ENCODE results near the gene TPGS2. TPM values are rescaled to one million over a fixed set of nuclear protein-coding genes. Genes with fewer than 3 reads are reported as not detected.

Gene TPGS2
- total and polyA plus RNA-seq, 2 of the 13 experiments (the other 11 are each of a cell fraction or from before 2014, with no cell fraction given), result 73.3 to 137 TPM

- TF ChIP-seq, protein P1, sequence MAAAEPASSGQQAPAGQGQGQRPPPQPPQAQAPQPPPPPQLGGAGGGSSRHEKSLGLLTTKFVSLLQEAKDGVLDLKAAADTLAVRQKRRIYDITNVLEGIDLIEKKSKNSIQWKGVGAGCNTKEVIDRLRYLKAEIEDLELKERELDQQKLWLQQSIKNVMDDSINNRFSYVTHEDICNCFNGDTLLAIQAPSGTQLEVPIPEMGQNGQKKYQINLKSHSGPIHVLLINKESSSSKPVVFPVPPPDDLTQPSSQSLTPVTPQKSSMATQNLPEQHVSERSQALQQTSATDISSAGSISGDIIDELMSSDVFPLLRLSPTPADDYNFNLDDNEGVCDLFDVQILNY (CRISPR knock-in tag; conservative IDR thresholded peaks at IDR 0.05), result 0 out of 2 replicates have a peak, but pooled peaks have one; percentile 16
- peak; percentile 58 for TF ChIP-seq POLR2G (IDR thresholded peaks at IDR 0.05; ENCODE audit: low read depth, low read length)
- peak; percentile 38; the same call in 1 of the 2 replicates for TF ChIP-seq RFXAP (CRISPR knock-in tag; IDR thresholded peaks at IDR 0.05; ENCODE audit: borderline replicate concordance)
- TF ChIP-seq TOPORS (CRISPR knock-in tag; IDR thresholded peaks at IDR 0.05), result no peak
- 0 out of 2 replicates have a peak, but pooled peaks have one; percentile 28 for TF ChIP-seq SMAD3 (CRISPR knock-in tag; IDR thresholded peaks at IDR 0.05)
- TF ChIP-seq ATM (IDR thresholded peaks at IDR 0.05; ENCODE audit: borderline replicate concordance), result no peak
- TF ChIP-seq ZNF703 (CRISPR knock-in tag; IDR thresholded peaks at IDR 0.05; ENCODE audit: borderline replicate concordance), result peak; percentile 56; the same call in 1 of the 2 replicates
- TF ChIP-seq, protein P2, sequence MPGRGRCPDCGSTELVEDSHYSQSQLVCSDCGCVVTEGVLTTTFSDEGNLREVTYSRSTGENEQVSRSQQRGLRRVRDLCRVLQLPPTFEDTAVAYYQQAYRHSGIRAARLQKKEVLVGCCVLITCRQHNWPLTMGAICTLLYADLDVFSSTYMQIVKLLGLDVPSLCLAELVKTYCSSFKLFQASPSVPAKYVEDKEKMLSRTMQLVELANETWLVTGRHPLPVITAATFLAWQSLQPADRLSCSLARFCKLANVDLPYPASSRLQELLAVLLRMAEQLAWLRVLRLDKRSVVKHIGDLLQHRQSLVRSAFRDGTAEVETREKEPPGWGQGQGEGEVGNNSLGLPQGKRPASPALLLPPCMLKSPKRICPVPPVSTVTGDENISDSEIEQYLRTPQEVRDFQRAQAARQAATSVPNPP (CRISPR knock-in tag; IDR thresholded peaks at IDR 0.05), result no peak
- peak; percentile 88 for TF ChIP-seq ZNF639 (CRISPR knock-in tag; conservative IDR thresholded peaks at IDR 0.05)
- peak; percentile 82 for TF ChIP-seq ZMAT3 (CRISPR knock-in tag; conservative IDR thresholded peaks at IDR 0.05)
- TF ChIP-seq ZNF589 (CRISPR knock-in tag; conservative IDR thresholded peaks at IDR 0.05), result peak; percentile 78
- TF ChIP-seq HNF4A (CRISPR knock-in tag; IDR thresholded peaks at IDR 0.05), result no peak
- no peak for TF ChIP-seq ZNF24 (IDR thresholded peaks at IDR 0.05)
- TF ChIP-seq SNAI1 (CRISPR knock-in tag; IDR thresholded peaks at IDR 0.05; ENCODE audit: borderline replicate concordance), result no peak
- TF ChIP-seq ZNF263 (CRISPR knock-in tag; IDR thresholded peaks at IDR 0.05), result peak; percentile 88; the same call in 1 of the 2 replicates
- peak; percentile 42; the same call in 1 of the 2 replicates for TF ChIP-seq ZNF674 (CRISPR knock-in tag; IDR thresholded peaks at IDR 0.05; ENCODE audit: low read depth)
- TF ChIP-seq CBX1 (IDR thresholded peaks at IDR 0.05; ENCODE audit: low read depth), result peak; percentile 12
- TF ChIP-seq, protein P3, sequence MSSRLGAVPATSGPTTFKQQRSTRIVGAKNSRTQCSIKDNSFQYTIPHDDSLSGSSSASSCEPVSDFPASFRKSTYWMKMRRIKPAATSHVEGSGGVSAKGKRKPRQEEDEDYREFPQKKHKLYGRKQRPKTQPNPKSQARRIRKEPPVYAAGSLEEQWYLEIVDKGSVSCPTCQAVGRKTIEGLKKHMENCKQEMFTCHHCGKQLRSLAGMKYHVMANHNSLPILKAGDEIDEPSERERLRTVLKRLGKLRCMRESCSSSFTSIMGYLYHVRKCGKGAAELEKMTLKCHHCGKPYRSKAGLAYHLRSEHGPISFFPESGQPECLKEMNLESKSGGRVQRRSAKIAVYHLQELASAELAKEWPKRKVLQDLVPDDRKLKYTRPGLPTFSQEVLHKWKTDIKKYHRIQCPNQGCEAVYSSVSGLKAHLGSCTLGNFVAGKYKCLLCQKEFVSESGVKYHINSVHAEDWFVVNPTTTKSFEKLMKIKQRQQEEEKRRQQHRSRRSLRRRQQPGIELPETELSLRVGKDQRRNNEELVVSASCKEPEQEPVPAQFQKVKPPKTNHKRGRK (CRISPR knock-in tag; IDR thresholded peaks at IDR 0.05), result no peak
- TF ChIP-seq, protein P4, sequence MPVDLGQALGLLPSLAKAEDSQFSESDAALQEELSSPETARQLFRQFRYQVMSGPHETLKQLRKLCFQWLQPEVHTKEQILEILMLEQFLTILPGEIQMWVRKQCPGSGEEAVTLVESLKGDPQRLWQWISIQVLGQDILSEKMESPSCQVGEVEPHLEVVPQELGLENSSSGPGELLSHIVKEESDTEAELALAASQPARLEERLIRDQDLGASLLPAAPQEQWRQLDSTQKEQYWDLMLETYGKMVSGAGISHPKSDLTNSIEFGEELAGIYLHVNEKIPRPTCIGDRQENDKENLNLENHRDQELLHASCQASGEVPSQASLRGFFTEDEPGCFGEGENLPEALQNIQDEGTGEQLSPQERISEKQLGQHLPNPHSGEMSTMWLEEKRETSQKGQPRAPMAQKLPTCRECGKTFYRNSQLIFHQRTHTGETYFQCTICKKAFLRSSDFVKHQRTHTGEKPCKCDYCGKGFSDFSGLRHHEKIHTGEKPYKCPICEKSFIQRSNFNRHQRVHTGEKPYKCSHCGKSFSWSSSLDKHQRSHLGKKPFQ (CRISPR knock-in tag; IDR thresholded peaks at IDR 0.05; ENCODE audit: insufficient replicate concordance), result peak; percentile 41
- TF ChIP-seq, protein P5, sequence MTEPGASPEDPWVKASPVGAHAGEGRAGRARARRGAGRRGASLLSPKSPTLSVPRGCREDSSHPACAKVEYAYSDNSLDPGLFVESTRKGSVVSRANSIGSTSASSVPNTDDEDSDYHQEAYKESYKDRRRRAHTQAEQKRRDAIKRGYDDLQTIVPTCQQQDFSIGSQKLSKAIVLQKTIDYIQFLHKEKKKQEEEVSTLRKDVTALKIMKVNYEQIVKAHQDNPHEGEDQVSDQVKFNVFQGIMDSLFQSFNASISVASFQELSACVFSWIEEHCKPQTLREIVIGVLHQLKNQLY (CRISPR knock-in tag; IDR thresholded peaks at IDR 0.05), result no peak
- TF ChIP-seq HNRNPLL (IDR thresholded peaks at IDR 0.05; ENCODE audit: low read depth, low read length, poor library complexity, severe bottlenecking), result peak; percentile 62
Measured at GRCh38 chr18:36828630-36829361, at the start of gene TPGS2, which contains the start of gene KIAA1328 (continued).
